HG02981 (cell line): ENCODE results near the gene ATG9A.
A peak's percentile ranks its signal among the peaks of the same experiment; 100 is the strongest.
"Not testable (repeated sequence)": the region's sequence is repeated elsewhere in the genome, so short reads cannot be mapped to it uniquely, and the experiment has no call there.

Experiments used
- ATAC-seq: cut with Tn5 transposase; IDR thresholded peaks from one replicate; pipeline ENCODE4 v1.9.1; 2021; ENCODE audit warnings: mild to moderate bottlenecking, moderate library complexity; ENCODE audit not compliant: unreplicated experiment

ATG9A gene

DNA sequence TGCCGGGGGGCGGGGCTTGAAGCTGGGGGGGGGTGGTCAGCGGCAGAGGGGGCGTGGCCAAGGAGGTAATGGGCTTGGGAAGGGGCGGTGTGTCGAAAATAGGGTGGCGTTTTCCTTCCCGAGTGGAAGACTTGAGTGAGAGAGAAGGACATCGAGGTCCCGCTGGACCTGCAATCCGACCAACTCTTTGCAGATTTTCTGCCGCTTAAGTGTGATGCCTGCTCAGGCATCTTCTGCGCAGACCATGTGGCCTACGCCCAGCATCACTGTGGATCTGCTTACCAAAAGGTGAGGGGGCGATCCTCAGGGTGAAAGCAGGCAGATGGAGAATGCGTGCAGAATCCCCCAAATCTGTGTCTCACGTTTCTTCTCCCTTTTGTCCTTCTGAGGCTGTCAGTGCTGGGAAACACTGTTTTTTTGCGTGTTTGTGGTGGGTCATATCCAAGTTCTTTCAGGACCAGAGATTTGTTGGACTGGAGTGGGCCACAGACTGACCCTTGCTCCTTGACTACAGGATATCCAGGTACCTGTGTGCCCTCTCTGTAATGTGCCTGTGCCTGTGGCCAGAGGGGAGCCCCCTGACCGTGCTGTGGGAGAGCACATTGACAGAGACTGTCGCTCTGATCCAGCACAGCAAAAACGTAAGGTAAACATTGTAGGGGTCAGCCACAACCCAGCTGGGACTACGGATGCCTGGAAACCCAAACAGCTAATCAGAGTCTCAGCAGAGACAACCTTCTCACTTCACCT lies 22.1 kb downstream of the ATG9A start:
- ATAC-seq: no peak

DNA sequence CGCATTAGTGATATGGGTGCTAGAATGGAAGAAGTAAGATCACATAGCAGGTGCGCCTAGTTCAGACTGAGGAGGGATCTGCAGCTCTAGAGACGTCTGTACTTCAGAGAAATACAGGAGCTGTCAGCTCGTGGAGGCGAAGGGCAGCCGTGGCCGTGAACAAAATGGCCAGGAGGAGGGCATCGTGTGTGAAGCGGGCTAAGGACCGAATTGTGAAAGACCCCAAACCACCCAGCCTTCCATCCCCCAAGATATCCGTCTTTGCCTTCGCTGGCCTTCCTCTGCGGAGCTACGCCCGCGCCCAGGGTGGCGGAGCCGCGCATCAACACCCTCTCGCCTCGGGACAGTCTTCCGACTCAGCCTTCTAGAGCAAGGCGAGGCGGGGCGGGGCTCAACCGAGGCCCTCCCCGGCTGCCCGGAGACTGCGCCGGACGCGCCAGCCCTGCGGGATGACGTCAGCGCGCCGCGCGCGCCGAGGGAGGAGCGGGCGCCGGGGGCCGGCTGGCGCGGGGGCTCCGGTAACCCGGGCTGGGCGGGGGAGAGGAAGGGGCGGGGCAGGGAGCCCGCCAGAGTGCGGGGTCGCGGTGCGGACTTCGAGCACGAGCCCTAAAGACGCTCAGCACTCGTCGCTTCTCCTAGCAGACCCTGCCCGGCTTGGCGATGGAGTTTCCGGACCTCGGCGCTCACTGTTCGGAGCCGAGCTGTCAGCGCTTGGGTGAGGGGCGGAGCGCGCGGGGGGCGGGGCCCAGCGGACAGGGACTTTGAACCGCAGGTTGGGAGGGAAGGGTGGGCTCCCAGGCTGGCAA lies 22.9 kb downstream of the ATG9A start, which contains the start of gene ZFAND2B:
TSS of gene ZFAND2B (plus strand) at position 455 of the 806 bp plus-strand sequence. CDS start at position 661, 206 bp downstream.
- peak; percentile 98 for ATAC-seq

DNA sequence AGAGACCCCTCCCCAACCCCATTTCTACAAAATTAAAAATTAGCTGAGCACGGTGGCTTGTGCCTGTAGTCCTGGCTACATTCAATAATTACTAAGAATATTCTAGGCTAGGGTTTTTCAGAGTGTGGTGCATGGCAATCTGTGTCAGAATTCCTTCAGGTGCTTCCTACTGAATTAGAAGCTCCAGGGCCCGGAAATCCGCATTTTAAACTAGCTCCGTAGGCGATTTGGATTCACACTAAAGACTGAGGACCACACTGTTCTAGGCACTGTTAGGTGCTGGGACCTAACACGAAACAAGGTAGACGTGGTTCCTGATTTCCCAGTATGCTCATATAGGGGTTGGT lies 23.5 kb downstream of the ATG9A start:
- ATAC-seq: no peak

DNA sequence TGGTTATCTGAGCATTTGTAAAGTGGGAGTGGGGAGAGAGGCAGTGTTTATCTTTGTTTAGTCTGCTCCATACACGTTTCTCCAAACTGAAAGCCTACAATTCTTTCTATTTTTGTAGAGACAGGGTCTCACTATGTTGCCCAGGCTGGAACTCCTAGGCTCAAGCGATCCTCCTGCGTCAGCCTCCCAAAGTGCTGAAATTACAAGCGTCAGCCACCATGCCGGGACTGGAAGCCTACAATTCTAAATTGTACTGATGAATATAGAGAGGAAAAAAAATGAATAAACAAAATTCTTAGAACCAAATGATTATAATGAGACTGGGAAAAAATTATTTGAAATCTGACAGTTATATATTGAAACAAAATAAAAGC lies 24.3 kb downstream of the ATG9A start:
- ATAC-seq: no peak

DNA sequence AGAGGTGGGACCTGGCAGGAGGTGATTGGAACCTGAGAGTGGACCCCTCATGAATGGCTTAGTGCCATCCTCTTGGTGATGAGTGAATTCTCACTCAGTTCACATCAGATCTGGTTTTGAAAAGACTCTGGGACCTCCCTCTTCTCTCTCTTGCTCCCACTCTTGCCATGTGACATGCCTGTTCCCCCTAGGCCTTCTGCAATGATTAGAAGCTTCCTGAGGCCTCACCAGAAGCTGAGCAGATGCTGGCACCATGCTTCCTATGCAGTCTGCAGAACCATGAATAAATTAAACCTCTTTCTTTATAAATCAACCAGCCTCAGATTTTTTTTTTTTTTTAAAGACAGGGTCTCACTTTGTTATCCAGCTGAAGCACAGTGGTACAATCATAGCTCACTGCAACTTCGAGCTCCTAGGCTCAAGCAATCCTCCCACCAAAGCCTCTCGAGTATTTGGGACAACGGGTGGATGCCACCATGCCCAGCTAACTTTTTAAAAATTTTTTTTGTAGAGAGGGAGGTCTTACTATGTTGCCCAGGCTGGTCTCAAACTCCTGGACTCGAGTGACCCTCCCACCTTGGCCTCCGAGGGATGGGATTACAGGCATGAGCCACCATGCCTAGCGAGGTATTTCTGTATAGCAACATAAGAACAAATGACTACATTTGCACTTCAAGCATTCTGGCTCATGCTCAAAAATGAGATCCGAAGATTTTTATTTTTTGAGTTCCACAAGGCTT lies 24.8 kb downstream of the ATG9A start:
- ATAC-seq: no peak

DNA sequence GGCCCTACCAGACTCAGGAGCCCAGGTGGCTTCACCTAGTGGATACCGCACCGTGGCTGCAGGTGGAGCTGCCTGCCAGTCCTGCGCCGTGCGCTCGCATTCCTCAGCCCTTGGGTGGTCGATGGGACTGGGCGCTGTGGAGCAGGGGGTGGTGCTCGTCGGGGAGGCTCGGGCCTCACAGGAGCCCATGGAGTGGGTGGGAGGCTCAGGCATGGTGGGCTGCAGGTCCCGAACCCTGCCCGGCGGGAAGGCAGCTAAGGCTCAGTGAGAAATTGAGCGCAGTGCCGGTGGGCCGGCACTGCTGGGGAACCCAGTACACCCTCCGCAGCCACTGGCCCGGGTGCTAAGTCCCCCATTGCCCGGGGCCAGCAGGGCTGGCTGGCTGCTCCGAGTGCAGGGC lies 28.1 kb downstream of the ATG9A start:
- ATAC-seq: not testable (repeated sequence)

DNA sequence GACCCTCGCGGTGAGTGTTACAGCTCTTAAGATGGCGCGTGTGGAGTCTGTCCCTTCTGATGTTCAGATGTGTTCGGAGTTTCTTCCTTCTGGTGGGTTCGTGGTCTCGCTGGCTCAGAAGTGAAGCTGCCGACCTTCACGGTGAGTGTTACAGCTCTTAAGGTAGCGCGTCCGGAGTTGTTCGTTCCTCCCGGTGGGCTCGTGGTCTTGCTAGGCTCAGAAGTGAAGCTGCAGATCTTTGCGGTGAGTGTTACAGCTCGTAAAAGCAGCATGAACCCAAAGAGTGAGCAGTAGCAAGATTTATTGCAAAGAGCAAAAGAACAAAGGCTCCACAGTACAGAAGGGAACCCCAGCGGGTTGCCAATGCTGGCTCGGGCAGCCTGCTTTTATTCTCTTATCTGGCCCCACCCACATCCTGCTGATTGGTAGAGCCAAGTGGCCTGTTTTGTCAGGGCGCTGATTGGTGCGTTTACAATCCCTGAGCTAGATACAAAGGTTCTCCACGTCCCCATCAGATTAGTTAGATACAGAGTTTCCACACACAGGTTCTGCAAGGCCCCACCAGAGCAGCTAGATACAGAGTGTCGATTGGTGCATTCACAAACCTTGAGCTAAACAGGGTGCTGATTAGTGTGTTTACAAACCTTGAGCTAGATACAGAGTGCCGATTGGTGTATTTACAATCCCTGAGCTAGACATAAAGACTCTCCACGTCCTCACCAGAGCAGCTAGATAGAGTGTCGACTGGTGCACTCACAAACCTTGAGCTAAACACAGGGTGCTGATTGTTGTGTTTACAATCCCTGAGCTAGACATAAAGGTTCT lies 28.7 kb downstream of the ATG9A start:
- ATAC-seq: not testable (repeated sequence)

DNA sequence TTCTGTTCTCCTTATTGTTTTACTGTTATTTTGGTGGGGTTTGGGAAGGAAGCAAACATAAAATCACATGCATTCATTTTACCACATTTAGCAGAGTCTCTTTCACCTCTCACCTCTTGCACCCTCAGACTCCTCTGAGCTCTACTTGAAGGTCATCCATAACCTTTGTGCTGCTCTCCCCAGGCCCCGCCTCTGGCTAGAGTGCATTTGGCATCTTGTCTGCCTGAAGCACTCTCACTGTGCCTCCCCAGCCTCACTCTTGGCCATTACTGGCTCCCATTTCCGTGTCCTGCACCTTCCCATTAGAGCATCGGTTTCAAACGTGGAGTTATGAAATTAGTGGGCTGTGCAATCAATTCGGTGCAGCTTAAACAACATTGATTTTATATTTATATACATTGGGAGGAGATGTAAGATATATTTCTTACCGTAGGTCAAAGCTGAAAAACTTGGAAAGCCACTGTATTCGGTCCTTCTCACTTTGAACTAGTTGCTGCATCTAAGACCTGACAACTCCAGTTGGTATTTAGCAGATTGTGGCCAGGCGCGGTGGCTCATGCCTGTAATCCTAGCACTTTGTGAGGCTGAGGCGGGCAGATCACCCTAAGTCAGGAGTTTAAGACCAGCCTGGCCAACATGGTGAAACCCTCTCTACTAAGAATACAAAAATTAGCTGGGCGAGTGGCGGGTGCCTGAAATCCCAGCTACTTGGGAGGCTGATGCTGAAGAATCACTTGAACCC lies 29.8 kb downstream of the ATG9A start:
- ATAC-seq: no peak

DNA sequence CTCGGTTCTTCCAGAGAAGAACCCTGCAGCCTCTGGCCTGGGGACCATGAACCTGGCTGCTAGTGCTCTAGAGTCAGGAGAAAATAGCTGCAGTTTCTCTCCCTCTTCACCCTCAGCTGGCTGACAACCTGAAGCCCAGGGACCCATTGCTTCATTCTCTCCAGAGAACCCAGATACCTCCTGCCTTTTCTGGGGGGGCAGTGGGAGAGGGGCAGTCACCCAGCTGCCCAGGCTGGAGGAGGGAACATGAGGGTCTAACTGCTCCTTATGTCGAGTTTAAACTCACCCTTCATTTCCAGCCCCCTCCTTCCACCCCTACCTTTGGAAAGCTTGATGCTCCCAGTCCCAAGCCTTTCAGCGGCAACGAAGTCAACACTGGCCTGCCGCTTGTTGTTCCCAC lies 30.5 kb downstream of the ATG9A start:
- ATAC-seq: no peak

DNA sequence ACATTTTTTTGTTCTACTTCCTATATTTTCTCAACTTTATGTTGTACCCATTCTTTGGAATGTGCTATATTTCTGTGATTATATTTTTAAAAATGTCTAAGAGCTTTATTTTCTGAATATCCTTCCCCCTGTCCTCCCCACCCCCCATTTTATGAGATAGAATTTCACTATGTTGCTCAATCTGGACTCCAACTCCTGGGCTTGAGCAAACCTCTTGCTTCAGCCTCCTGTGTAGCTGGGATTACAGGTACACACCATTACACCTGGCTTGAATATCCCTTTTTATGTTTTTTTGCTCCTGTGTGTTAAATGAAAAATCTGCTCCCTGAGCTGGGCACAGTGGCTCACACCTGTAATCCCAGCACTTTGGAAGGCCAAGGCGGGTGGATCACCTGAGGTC lies 32.0 kb downstream of the ATG9A start:
- ATAC-seq: no peak

DNA sequence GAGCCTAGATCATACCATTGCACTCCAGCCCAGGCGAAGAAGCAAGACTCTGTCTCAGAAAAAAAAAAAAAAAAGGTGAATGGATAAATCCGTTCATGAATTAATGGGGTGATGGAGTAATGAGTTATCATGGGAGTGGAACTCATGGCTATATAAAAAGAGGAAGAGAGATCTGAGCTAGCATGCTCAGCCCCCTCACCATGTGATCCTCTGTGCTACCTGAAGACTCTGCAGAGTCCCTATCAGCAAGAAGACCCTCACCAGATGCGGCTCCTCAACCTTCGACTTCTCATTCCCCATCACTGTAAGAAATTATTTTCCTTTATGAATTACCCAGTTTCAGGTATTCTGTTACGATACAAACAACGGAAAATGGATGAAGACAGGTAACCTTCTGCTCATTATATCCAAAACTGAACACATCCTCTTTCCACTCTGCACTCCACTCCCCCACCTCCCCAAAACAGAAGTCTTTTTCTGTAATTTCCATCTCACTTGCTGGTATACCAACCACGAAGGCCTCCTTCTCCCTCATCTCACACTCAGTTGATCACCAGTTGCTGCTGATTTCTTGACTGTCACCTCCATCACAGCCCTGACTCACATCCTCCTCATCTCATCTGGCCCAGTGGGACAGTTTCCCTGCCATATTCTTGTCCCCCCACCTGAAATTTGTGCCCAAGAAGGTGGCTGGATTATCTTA lies 42.5 kb downstream of the ATG9A start:
- ATAC-seq: no peak

DNA sequence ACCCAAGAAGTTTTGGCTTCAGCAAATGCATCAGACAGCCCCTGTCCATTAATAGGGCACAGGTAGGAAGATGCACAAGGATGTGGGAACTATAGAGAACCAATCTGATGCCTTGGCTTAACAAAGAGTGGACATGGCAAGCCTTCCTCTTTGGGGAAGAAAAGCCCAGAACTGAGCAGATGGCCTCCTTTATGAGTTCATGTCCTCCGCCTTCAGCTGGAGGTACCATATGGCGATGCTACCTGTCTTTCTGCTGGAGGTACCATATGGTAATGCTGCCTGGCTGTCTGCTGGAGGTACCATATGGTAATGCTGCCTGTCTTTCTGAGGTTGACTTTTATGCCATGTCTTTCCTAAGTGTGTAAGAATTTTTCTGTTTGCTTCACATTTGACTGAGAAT lies 45.3 kb downstream of the ATG9A start:
- ATAC-seq: no peak

DNA sequence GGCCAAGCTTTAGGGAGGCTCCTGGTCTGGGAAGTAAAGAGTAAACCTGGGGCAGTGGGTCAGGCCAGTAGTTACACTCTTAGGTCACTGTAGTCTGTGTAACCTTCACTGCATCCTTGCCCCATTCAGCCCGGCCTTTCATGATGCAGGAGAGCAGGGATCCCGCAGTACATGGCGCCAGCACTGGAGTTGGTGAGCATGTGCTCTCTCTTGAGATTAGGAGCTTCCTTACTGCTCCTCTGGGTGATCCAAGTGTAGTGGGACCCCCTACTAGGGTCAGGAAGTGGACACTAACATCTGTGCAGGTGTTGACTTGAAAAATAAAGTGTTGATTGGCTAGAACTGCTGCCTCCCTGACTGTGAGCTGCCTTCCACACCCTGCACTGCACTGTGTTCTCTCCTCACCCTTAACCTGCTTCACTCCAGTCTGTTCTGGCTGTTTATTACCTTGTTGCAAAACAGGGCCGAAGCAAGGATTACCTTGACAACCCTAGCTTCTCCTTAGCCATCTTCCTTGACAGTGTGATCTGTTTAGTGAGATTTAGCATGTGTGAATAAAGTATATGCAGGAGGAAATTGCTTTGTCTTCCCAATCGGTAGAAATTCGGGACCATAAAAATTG lies 46.2 kb downstream of the ATG9A start:
- ATAC-seq: no peak

DNA sequence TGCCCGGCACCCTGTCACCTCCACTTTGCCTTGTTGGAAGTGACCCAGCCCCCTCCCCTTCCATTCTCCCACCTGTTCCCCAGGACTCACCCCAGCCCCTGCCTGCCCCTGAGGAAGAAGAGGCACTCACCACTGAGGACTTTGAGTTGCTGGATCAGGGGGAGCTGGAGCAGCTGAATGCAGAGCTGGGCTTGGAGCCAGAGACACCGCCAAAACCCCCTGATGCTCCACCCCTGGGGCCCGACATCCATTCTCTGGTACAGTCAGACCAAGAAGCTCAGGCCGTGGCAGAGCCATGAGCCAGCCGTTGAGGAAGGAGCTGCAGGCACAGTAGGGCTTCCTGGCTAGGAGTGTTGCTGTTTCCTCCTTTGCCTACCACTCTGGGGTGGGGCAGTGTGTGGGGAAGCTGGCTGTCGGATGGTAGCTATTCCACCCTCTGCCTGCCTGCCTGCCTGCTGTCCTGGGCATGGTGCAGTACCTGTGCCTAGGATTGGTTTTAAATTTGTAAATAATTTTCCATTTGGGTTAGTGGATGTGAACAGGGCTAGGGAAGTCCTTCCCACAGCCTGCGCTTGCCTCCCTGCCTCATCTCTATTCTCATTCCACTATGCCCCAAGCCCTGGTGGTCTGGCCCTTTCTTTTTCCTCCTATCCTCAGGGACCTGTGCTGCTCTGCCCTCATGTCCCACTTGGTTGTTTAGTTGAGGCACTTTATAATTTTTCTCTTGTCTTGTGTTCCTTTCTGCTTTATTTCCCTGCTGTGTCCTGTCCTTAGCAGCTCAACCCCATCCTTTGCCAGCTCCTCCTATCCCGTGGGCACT lies 46.9 kb downstream of the ATG9A start:
- ATAC-seq: no peak

DNA sequence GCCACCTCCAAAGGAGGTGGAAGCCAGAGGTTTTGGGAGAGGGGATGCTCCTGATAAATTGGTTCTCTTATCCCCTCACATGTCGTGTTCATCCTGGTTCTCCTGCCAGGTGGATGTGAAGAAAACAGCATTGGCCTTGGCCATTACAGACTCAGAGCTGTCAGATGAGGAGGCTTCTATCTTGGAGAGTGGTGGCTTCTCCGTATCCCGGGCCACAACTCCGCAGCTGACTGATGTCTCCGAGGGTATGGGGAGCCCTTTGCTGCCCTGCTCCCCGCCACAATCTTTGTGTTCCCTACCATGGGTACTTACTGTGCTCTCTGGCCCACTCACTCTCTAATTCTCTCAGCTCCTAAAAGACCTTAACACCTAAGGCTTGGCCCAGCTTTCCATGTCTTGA lies 47.9 kb downstream of the ATG9A start:
- ATAC-seq: no peak

DNA sequence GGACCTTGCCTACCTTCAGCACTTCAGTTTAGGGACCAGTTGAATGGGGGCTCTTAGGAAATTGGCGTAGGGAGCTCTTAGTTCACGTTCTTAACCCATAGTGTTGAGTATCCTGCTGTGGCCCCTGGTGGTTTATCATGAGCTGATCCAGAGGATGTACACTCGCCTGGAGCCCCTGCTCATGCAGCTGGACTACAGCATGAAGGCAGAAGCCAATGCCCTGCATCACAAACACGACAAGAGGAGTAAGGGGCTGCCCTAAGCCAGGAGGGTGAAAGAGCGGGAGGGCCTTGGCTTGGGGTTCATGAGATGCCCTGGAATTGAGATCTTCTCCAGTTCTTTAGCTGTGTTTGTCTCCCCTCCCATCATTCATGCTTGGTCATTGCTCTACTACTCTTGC lies 48.5 kb downstream of the ATG9A start:
- ATAC-seq: no peak

DNA sequence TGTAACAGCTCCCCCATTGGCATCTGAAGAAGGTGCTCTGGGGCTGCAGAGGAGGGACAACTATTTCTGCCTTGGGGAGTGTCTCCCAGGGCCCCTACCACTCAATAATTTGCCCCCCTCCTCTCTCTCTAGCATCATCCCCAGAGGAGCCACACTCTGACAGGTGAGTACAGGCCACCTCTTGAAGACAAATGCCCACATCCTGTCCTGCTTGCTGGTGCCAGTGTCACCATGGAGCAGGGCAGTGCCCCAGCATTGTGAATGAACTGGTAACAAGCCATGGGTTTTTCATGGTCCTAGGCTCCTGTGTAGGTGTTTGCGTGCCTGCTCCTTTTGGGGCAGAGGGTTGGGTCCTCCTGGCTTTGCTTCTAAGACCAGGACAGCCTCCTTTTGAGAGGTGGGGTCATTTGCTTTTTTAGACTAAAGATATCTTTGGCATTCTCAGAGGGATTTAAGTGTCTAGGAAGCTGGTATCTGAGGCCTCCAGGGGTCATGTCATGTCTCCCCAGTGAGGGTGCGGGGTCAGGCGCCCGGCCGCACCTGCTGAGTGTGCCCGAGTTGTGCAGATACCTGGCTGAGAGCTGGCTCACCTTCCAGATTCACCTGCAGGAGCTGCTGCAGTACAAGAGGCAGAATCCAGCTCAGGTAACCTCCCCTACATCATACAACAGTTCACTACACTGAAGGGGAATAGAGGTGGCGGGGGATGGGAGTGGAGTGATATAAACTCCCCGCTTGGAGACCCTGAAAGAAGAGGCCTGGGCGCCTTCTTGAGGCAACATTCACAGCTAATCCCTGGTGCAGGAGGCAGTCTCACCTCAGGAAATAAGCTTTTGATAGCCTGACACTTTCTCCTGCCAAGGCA lies 49.6 kb downstream of the ATG9A start:
- ATAC-seq: no peak
